Measurements from ENCODE around the gene MLX. TPM values are rescaled to one million over a fixed set of nuclear protein-coding genes. Genes with fewer than 3 reads are reported as not detected.

The MLX gene
- total and polyA plus RNA-seq, 2 of the 8 experiments (the other 6 are each of a cell fraction or from before 2014, with no cell fraction given), result 27.0 to 27.5 TPM

DNA sequence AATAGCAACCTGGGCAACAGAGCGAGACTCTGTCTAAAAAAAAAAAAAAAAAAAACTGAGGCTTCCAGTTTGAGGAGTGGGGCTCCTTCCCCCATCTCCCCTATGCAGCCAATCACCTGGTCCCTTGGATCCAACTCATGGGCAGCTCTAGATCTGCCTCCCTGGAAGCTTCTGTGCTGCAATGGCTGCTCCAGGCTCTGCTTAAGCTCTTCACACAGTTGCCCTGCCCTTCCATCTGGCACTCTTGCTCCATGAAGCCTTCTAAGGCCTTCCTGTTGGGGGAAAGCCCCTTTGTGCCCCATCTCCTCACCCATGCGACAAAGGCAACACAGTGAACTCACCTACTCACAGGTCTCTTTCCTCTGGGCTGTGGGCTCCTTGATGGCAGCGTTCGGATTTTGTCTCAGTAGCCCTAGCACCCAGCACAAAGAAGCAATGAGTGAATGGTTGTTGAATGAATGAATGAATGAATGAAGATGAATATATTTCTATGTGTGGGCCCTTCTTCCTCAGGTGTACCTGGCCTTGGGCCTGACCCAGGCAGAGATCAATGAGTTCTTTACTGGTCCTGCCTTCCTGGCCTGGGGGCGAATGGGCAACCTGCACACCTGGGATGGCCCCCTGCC is 29.0 kb upstream of the MLX start:
- Histone ChIP-seq H3K9ac (replicated peaks in 1 of 4; ENCODE audit: extremely low read depth in 1 of 4, low read depth in 3 of 4, low read length in 3 of 4) (no peak overlapping the region), H3K36me3 (ENCODE audit: control insufficient read depth in 2 of 4, insufficient read depth in 4 of 4, low read length in 3 of 4) (peaks cover 0 to 9% (median 5%) of the 10 kb centered on the region in 4 experiments; a peak in 4 of 8 replicates), H3K4me2 (ENCODE audit: insufficient read depth in 1 of 2, low read depth in 2 of 2, low read length in 2 of 2) (no peak overlapping the region; a peak in 1 of 4 replicates), H3K23ac (ENCODE audit: insufficient read length) (no peak overlapping the region), H2BK120ac (replicated peaks; ENCODE audit: low read depth, low read length) (no peak overlapping the region), H2BK20ac (ENCODE audit: low read length) (no peak overlapping the region), H3K56ac (replicated peaks; ENCODE audit: insufficient read length, low read depth, low read length) (no peak overlapping the region), H4K8ac (ENCODE audit: extremely low read depth, insufficient read depth, low read length) (no peak overlapping the region), H3K27me3 (replicated peaks in 1 of 4; ENCODE audit: control insufficient read depth in 3 of 4, extremely low read depth in 1 of 4, insufficient read depth in 3 of 4, low read length in 3 of 4) (no peaks in the 10 kb centered on the region; a peak in 1 of 7 replicates), H3K4ac (replicated peaks; ENCODE audit: insufficient read length, low read depth, low read length) (no peak overlapping the region), H3K27ac (ENCODE audit: low read depth, low read length) (no peak overlapping the region), H3K9me3 (ENCODE audit: insufficient read depth in 2 of 2, low read depth in 1 of 2, low read length in 1 of 2) (no peaks in the 10 kb centered on the region), H3K79me1 (ENCODE audit: low read depth, low read length) (no peaks in the 10 kb centered on the region; the same call in 1 of the 2 replicates), H3K18ac (ENCODE audit: extremely low read depth, low read length) (no peak overlapping the region), H3K23me2 (ENCODE audit: low read depth, low read length) (peaks cover 9% of the 10 kb centered on the region), H2BK12ac (ENCODE audit: low read depth, low read length) (no peak overlapping the region), H4K91ac (replicated peaks; ENCODE audit: insufficient read length, low read length) (no peak overlapping the region), H3K79me2 (ENCODE audit: control insufficient read depth in 1 of 2, insufficient read depth in 2 of 2, low read length in 2 of 2) (no peaks in the 10 kb centered on the region), H2BK15ac (ENCODE audit: low read length) (no peak overlapping the region), H2AK5ac (ENCODE audit: low read depth, low read length) (no peak overlapping the region), H2BK5ac (ENCODE audit: low read depth, low read length) (no peak overlapping the region), H4K5ac (ENCODE audit: insufficient read length, low read depth, low read length) (no peak overlapping the region), H3K14ac (ENCODE audit: insufficient read length) (no peak overlapping the region), H3K4me3 (ENCODE audit: extremely low read depth in 1 of 4, insufficient read depth in 2 of 4, low read depth in 3 of 4, low read length in 4 of 4) (no peak overlapping the region), H4K20me1 (replicated peaks in 1 of 2; ENCODE audit: control insufficient read depth in 1 of 2, insufficient read depth in 2 of 2, low read length in 2 of 2) (peaks cover 1 to 2% of the 10 kb centered on the region in 2 experiments), H2AFZ (ENCODE audit: low read length) (no peak overlapping the region), H3K4me1 (replicated peaks in 1 of 4; ENCODE audit: control insufficient read depth in 3 of 4, insufficient read depth in 4 of 4, low read length in 3 of 4) (peaks cover 0 to 15% (median 13%) of the 10 kb centered on the region in 4 experiments; a peak in 6 of 7 replicates)
- DNase-seq (ENCODE audit: low read depth in 1 of 2, low spot score in 2 of 2) (no peak), FAIRE-seq (no peak)
- no peak for TF ChIP-seq FOSL1 (IDR thresholded peaks at IDR 0.05; ENCODE audit: insufficient read depth, low read depth, low read length)
- no peak for TF ChIP-seq RFX5 (IDR thresholded peaks at IDR 0.05; ENCODE audit: borderline replicate concordance, low read depth, low read length)
- TF ChIP-seq TBP (IDR thresholded peaks at IDR 0.05; ENCODE audit: low read depth, low read length), result no peak
- no peak for TF ChIP-seq EZH2 (IDR thresholded peaks at IDR 0.05; ENCODE audit: low read depth, low read length, severe bottlenecking)
- TF ChIP-seq EGR1 (IDR thresholded peaks at IDR 0.05; ENCODE audit: borderline replicate concordance, low read depth, low read length), result no peak
- no peak for TF ChIP-seq KDM4A (IDR thresholded peaks at IDR 0.05; ENCODE audit: low read depth, low read length, severe bottlenecking)
- CTCF ChIA-PET (ENCODE audit: partially characterized antibody), result interaction anchor here (5.1 kb wide), 1 partner anchor 10 kb away, joined by 28 read pairs; no protein-coding TSS in a partner anchor
- WGBS, 2 experiments (ENCODE audit: extremely low coverage in 1 of 2, insufficient coverage in 1 of 2, insufficient read length in 1 of 2, insufficient replicate concordance in 2 of 2, low coverage in 1 of 2, low lambda C conversion rate in 2 of 2, missing lambda C conversion rate in 1 of 2), result 87% methylated on average over 3 of the region's 5 CpGs; no CpG with 5 or more reads in 1 of the 2 experiments
- POLR2A ChIA-PET (ENCODE audit: partially characterized antibody), result interaction anchor here (0.6 to 4.3 kb wide), 6 partner anchors 9 to 156 kb away, joined by 3 to 43 read pairs (median 6); partner anchors contain the start of gene CAVIN1
